ENCODE data around the gene PLS1. TPM values are rescaled to one million over a fixed set of nuclear protein-coding genes. Genes with fewer than 3 reads are reported as not detected.
A peak's percentile ranks its signal among the peaks of the same experiment; 100 is the strongest.
"Not testable (repeated sequence)": the region's sequence is repeated elsewhere in the genome, so short reads cannot be mapped to it uniquely, and the experiment has no call there.

PLS1 gene
- total RNA-seq, 1 donor from 2014 or later = 1.9 TPM

DNA sequence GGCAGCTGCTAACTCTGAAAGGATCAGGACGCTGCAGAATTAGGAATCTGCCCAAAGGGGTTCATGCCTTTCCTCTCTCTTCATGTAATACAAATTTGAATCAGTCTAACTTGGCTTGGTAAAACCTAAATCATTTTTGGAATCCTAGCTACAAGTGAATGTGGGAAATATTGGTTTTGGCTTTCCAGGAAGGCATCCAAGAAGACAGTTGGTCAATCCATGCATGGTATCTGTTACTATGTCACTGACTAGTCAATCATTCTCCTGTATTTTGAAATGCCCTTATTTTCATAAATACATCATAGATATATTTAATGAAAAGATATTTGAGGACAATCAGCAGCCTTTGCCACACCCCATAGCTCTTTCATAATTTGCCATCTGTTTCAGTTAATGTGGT, 7.5 kb upstream of the PLS1 start:
- intact Hi-C loops (cut with DNase I) = loop anchor here (10.0 kb wide), 1 partner anchor 406 kb away; no protein-coding TSS in a partner anchor

DNA sequence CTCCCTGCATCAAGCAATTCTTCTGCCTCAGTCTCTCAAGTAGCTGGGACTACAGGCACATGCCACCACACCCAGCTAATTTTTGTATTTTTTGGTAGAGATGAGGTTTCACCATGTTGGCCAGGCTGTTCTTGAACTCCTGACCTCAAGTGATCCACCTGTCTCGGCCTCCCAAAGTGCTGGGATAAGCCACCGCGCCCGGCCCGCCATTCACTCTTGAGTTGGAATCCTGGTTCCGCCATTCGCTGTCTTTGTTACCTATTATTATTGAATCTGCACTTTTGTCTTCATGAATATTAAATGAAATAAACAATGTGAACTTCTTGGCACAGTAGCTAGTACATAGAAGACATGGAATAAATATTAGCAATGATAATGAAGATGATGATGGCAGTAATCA, 3.9 kb upstream of the PLS1 start:
- intact Hi-C loops (cut with DNase I); DNase-seq; ATAC-seq (ENCODE audit: poor library complexity): not testable (repeated sequence)

More for the DNA sequence above, 7.5 kb upstream of the PLS1 start:
- ATAC-seq (ENCODE audit: poor library complexity) = no peak
- no peak for DNase-seq

DNA sequence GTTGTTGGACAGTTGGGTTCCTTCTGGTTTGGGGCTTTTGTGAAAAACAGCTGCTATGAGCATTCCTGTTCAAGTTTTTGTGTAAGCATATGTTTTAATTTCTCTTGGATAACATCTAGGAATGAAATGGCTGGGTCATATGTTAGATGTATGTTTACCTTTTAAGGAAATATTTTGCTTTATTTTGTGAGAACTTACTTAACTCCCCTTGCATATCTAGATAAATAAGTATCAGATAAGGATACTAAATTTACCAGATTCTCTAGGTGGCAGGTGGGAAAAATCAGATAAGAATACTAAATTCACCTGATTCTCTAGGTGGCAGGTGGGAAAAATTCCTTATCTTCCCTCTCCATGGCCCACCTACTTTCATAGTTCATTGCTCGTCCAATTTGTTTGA, 1.1 kb upstream of the PLS1 start:
- DNase-seq (no peak), ATAC-seq (ENCODE audit: poor library complexity) (no peak)
- intact Hi-C loops (cut with DNase I) = no loop called here

DNA sequence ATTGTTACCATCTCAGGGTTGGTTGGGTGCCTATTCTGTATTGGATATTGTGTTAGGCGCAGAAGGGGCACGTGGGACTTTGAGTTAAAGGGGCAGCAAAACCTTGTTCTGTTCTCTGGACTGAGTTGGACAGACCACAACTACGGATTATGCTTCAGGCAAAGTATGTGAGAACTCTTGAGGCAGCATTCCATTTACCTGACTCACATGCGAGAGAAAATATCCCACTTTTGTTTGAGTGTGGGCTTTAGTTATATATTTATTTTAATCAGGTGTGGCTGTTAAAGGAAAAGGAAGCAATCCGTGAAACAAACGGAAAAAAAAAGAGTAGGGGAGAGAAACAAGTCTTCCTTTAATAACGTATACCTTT, 627 bp upstream of the PLS1 start:
- intact Hi-C loops (cut with DNase I) = no loop called here
- peak; percentile 44 for ATAC-seq (ENCODE audit: poor library complexity)

DNA sequence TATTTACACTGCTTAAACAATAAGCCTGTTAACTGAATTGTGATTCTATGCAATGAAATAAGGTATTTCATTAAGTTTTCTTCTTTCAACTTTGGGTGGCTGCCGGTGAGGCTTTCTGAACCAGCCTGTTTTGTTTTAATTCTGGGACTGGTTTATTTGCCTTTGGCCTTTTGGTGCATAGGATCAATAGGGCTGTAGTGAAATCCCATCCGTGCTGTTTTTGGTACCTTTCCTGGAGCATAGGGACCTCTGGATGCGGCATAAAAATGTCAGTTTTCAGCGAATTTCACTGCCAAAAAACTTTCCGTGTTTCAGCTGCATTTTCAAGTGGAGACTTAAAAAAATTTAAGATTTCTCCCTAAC, 514 bp downstream of the PLS1 start:
- ATAC-seq (ENCODE audit: poor library complexity) (peak; percentile 4), DNase-seq (no peak)
- intact Hi-C loops (cut with DNase I) = no loop called here

More for the DNA sequence above, 627 bp upstream of the PLS1 start:
- DNase-seq = no peak

DNA sequence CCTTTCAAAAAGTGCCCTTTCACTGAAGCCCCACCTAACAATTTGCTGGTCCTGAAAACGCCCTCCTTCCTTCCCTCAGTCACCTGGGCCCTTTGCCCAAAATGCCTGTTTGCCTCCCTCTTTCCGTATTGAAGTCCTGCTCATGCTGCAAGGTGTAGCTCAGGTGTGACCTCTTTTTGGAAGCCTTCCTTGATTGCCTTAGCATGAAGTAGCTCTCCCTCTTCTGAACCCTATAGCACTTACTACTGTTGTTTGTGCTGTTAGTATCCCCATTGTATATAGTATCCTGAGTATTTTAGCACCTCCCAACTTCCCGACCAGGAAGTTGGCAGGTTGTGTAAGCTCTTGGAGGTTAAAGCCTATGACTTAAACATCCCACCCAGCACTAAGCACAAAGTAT, 1.7 kb downstream of the PLS1 start:
- ATAC-seq (ENCODE audit: poor library complexity) (no peak), DNase-seq (no peak)
- intact Hi-C loops (cut with DNase I) = no loop called here

DNA sequence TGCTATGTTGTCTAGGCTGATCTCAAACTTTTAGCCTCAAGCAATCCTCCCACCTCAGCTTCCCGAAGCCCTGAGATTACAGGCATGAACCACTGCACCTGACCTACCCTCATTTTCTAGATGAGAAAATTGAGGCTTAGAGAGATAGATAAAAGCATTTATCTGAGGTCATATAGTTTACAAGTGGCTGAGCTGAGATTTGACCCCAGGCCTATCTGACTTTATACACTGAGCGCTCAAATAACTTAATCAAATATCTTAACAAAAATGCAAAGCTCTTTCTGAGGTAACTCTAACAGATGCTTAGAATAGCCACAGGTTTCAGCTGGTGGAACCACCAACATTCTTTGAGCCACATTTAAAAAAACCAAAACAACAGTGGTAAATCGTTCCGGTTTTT, 5.5 kb downstream of the PLS1 start:
- intact Hi-C loops (cut with DNase I) = no loop called here
- DNase-seq = no peak
- no peak for ATAC-seq (ENCODE audit: poor library complexity)

DNA sequence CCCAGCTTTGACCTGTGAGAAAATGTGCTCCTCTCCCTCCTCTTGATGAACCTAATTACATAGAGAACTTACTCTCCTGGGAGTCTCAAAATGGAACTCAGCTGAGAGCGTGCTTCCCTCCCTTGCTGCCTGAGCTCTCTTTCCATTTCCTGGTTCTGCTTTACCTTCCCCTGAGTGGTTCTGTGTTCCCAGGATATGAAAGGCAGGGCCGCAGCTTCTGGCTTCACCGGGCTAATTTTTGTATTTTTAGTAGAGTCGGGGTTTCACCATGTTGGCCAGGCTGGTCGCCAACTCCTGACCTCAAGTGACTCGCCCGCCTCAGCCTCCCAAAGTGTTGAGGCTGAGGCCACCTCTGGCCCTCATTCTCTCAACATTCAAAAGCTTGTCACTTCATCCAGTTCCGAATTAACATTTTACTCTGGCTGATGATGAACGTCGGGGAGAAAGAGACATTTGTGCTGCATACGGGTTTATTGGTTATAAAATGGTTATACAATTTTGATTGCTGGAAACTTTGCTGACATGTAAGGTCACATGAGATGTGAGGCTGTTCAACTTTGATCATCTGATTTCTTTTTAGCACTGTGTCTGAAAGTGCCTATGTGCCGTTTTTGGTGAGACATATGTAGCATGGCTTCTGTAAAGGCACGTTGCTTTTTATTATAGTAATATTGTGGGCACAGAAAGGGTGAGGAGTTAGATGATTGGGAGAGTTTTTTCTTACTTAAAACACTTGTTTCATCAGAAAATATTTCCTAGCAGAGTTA, 6.6 kb downstream of the PLS1 start:
- DNase-seq = no peak
- intact Hi-C loops (cut with DNase I) = no loop called here
- no peak for ATAC-seq (ENCODE audit: poor library complexity)

DNA sequence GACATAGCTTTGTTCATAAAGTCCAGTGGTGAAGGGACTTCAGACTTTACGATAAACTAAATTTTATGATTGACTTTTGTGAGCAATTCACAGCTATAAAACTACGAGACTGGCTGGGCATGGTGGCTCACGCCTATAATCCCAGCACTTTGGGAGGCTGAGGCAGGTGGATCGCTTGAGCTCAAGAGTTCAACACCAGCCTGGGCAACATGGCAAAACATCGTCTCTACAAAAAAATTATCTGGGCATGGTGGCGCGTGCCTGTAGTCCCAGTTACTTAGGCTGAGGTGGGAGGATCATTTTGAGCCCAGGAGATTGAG, 7.2 kb downstream of the PLS1 start:
- ATAC-seq (ENCODE audit: poor library complexity); intact Hi-C loops (cut with DNase I); DNase-seq: not testable (repeated sequence)

DNA sequence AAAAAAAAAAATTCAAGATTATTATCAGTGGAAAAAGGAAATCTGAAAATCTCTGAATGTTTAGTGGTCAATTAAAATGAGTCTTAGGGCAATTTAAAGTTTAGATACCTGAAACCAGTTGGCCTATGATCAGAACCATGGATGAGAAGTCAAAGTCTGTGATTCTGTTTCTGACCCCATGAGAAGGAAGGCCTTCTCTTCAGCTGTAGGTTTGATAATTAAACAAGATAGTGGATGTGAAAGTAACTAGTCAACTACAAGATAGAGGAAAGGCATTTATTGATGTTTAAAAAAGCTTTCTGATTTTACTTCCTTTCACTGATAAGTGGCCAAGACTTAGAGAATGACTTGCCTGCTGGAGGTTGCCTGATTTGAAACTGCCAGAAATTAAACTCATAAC, 8.7 kb downstream of the PLS1 start:
- DNase-seq (no peak), ATAC-seq (ENCODE audit: poor library complexity) (no peak)
- intact Hi-C loops (cut with DNase I) = no loop called here

DNA sequence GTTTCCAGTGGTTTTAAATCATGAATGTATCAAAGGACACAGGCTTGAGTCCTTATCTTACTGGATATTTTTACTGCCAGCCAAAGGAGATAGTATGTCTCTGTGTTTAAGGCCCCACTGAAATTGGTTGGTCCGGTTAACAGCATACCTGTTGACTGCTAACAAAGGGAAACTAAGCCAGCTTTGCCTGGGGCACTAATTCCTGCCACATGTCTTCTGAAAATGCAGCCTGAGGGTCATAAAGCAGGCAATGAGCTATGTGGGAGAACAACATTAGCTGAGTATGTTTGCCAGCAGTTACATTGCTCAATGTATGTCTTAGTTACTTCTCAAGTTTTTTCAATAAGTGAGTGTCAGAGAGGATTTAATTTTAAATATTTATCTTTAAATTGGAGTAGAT, 12.4 kb downstream of the PLS1 start:
- intact Hi-C loops (cut with DNase I) = no loop called here
- no peak for ATAC-seq (ENCODE audit: poor library complexity)
- DNase-seq = no peak

DNA sequence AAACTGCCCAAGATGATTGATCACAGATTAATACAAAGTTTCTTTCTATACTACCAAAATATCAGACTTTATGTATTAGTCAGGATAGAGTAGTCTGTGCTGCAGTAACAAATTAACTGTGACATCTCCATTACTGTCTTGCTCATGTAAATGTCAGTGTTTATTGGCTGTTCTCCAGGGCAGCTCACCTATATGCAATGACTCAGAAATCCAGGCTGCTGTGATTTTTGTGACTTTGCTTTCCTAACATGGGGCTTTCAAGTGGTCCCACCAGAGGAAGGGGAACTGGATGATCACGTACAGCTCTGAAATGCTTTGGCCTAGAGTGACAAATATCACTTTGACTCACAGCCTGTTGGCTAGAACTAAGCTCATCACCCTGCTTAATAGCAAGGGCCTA, 12.9 kb downstream of the PLS1 start:
- DNase-seq (no peak), ATAC-seq (ENCODE audit: poor library complexity) (no peak)
- intact Hi-C loops (cut with DNase I) = no loop called here

DNA sequence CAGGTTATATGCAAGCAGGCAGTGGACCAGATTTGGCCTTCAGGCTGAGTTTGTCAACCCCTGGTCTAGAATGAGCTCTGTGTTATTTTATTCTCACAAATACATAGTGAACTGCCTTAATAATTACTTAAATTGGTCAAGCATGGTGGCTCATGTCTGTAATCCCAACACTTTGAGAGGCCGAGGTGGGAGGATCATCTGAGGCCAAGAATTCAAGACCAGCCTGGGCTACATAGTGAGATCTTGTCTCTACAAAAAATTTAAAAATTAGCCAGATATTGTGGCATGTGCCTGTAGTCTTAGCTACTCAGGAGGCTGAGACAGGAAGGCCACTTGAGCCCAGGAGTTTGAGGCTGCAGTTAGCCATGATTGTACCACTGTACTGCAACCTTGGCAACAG, 15.0 kb downstream of the PLS1 start:
- intact Hi-C loops (cut with DNase I) = no loop called here
- DNase-seq (no peak), ATAC-seq (ENCODE audit: poor library complexity) (no peak)

DNA sequence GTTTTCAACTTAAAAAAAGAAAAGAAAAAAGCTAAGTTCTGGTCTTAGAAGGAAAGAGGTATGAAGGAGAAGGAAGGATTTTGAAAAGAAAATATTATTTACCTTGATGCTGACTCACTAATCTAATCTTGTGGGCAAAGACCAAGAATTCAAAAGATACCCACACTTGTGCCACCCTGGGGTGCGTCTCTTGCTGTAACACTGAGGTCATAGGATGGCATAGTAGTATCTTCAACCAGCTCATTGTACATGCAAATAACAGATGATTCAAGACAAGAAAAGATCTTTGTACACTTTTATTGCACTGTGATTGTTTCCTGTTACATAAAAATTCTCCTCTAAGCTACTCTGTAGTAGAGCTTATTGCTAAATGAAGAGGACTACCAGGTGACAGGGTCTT, 17.3 kb downstream of the PLS1 start:
- ATAC-seq (ENCODE audit: poor library complexity) (no peak), DNase-seq (no peak)
- intact Hi-C loops (cut with DNase I) = no loop called here

DNA sequence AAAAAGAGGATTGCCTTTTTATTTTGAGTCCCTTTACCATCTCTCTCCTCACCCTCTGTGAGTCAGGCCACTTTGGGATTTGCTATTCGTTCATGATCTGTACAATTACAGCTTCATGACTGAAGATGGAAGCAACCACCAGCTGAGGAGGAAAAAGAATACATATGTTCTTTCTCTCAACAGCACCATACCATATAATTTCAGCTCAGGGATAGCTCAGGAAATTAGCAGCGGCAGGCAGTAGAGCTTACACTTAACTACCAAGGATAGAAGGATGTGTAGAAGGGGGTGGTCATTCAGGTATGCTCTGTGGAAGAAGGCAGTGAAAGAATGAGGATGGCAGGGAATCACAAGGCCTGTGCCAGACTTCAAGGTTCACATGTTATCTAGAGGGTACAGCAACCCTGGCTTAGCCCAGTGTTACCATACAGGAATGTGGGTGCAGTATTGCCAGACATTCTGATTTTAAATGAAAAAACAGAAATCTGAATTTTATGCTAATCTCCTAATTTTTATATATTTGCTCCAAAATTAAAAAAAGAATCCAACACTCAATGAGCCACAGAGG, 17.9 kb downstream of the PLS1 start:
- ATAC-seq (ENCODE audit: poor library complexity) = no peak
- intact Hi-C loops (cut with DNase I) = no loop called here
- no peak for DNase-seq

DNA sequence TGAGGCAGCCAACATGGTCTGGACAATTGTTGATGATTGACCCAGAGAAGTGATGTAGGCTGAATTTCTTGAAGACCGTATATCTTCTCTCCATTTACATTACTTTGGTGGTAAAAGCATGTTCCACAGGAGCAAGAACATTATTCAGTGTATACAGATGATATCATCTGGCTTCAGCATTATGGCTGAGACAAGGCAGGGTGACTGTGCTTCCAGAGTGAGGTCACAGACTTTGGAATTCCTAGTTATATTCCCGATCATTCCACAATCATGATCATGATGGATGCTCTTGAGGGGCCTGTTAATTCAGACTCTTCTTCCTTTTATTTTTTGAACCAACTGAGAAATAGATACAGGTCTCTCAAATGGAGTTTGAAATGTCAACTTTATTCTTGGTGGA, 19.0 kb downstream of the PLS1 start:
- intact Hi-C loops (cut with DNase I) = no loop called here
- DNase-seq (no peak), ATAC-seq (ENCODE audit: poor library complexity) (no peak)

DNA sequence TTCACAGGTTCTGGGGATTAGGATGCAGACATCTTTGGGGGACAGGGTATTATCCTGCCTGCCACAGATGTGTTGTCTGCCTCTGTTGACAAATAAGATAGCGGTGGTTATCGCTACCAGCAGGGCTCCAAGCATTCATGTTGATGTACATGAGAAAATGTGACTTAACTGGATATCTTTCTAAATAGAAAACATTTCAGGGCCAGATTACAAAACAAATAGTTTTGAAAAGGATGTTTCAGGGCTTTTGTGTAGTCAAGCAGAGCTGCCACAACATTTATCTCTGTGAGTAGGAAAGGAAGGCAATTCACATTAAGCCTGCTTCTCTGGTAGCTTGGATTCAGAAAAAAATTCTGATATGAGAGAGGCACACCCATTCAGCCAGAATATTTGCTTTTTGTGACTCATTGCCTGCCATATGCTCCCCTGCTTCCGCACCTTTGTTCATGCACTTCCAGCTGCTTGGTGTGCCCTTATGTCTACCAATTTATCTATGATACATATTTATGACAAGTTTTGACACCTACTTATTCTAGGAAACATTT, 22.8 kb downstream of the PLS1 start:
- no peak for ATAC-seq (ENCODE audit: poor library complexity)

DNA sequence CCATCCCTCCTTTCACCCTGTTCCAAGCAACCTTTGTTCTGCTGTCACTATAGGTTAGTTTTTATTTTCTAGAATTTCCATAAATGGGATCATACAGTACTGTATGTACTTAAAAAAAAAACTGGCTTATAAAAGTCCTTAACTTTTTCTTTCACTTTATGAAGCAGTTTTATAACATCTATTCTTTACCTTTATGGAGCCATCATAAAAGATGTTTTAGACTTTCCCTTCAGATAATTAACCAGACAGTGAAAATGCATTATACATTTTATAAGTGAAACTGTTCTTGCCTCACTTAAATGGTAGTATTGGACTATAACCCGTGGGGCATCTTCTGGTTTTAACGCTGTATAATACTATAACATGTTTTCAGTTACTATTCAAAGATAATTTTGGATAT, 26.2 kb downstream of the PLS1 start:
- intact Hi-C loops (cut with DNase I) = no loop called here
- DNase-seq (no peak), ATAC-seq (ENCODE audit: poor library complexity) (no peak)

More for the DNA sequence above, 22.8 kb downstream of the PLS1 start:
- intact Hi-C loops (cut with DNase I) = no loop called here
- DNase-seq = no peak

DNA sequence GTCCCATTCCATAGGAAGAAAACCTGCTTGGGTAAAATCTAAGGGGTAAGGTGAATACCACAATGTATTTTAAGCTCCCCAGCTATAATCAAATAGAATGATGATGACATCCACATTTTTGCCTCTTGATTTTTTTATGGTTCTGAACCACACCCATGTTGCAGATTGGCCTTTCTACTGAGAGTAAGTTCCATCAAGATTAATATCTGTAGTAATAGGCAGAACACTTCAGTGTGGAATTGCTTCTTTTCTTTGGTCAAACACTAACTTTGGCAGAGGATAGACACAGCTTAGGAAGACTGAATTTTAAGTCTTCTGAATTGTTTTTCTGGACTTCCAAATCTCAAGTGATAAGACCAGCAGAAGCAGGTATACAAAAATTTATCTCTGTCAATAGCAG, 27.0 kb downstream of the PLS1 start:
- ATAC-seq (ENCODE audit: poor library complexity) (no peak), DNase-seq (no peak)
- intact Hi-C loops (cut with DNase I) = no loop called here

DNA sequence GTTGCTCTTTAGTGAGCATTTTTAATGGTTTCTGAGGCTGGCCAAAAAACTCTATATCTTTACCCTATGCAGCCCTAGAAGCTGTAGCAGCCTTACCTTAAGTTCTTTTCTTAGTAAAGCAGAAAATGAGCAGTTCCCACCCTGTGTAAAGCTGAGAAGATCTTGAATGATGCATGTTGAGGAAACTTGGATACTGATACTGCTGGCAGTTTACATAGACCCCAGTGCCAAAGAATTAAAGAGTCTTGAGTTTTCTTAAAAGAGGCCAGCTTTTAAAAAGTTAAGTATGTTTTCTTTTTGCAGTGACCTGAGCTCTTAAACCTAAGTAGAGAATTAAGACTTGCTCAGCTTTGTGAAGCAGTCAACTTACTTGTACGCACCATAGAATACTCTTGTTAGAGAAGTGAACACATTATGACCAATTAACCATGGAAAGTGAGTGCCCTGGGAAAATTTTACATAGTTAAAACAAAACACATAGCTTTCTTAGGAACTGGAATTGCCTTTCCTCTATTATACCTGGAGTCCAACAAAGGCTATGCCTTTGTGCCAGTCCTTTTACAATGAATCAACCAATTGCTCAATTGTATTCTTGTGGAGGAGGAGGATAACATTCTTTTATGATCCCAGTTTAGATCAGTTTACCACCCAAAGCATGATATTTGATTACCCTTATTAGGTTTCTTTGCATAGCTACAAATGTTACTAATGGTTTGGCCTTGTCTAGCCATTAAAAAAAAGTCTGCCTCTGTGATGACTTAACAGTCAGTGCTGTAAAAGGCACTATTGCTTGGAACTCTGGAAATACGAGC, 28.4 kb downstream of the PLS1 start:
- intact Hi-C loops (cut with DNase I) = no loop called here
- no peak for DNase-seq
- no peak for ATAC-seq (ENCODE audit: poor library complexity)
